Mesenchymal stem cell (in vitro differentiated cells and primary cell): Measurements from ENCODE around the gene APC2.

ENCODE experiments used
- DNase-seq: peaks from one replicate; pipeline ENCODE4 v3.0.0-alpha.2; 2013
- H2AFZ ChIP-seq: one replicate; pipeline ENCODE4 v1.6.1; 2013; ENCODE audit warnings: low read depth, mild to moderate bottlenecking, control low read depth, inconsistent platforms, low read length, moderate library complexity
- H2AK5ac ChIP-seq: 2 replicates; pipeline ENCODE4 v1.6.1; 2013; ENCODE audit warnings: low read length, moderate library complexity, mild to moderate bottlenecking, inconsistent platforms; ENCODE audit not compliant: severe bottlenecking
- H2BK120ac ChIP-seq: one replicate; pipeline ENCODE4 v1.6.1; 2013; ENCODE audit warnings: low read depth, mild to moderate bottlenecking, inconsistent platforms, low read length, moderate library complexity
- H2BK12ac ChIP-seq, 2 experiments: one replicate each; pipeline ENCODE4 v1.6.1; 2013; ENCODE audit warnings: inconsistent platforms in 2 of 2, low read length in 2 of 2, mild to moderate bottlenecking in 2 of 2, moderate library complexity in 2 of 2, control low read depth in 1 of 2
- H2BK15ac ChIP-seq: one replicate; pipeline ENCODE4 v1.6.1; 2013; ENCODE audit warnings: mild to moderate bottlenecking, low read depth, inconsistent platforms; ENCODE audit not compliant: poor library complexity, severe bottlenecking
- H2BK5ac ChIP-seq: 2 replicates; pipeline ENCODE4 v1.6.1; 2013; ENCODE audit warnings: low read depth, mild to moderate bottlenecking, low read length, control low read depth, inconsistent platforms; ENCODE audit not compliant: poor library complexity, severe bottlenecking
- H3K14ac ChIP-seq, 2 experiments: one replicate each; pipeline ENCODE4 v1.6.1; 2013; ENCODE audit warnings: inconsistent platforms in 2 of 2, low read length in 2 of 2, control low read depth in 1 of 2, mild to moderate bottlenecking in 1 of 2, moderate library complexity in 1 of 2
- H3K18ac ChIP-seq, 2 experiments: one replicate each; pipeline ENCODE4 v1.6.1; 2013; ENCODE audit warnings: inconsistent platforms in 2 of 2, low read length in 2 of 2, control low read depth in 1 of 2, low read depth in 1 of 2, mild to moderate bottlenecking in 1 of 2
- H3K23ac ChIP-seq, 2 experiments: one replicate each; pipeline ENCODE4 v1.6.1; 2013; ENCODE audit warnings: inconsistent platforms in 2 of 2, low read length in 2 of 2, mild to moderate bottlenecking in 2 of 2, moderate library complexity in 2 of 2, control low read depth in 1 of 2
- H3K27ac ChIP-seq: 2 replicates; pipeline ENCODE4 v1.5.1; 2013; ENCODE audit warnings: mild to moderate bottlenecking, moderate library complexity, low read length, control low read depth, inconsistent platforms; ENCODE audit not compliant: poor library complexity, severe bottlenecking
- H3K27me3 ChIP-seq, 2 experiments: 2 replicates each; pipeline versions ENCODE4 v1.6.1 to v1.7.0; 2013; ENCODE audit warnings: low read length in 2 of 2, mild to moderate bottlenecking in 2 of 2, moderate library complexity in 2 of 2, control low read depth in 1 of 2, inconsistent platforms in 1 of 2; ENCODE audit not compliant: control insufficient read depth in 1 of 2, insufficient read depth in 1 of 2
- H3K36me3 ChIP-seq, 2 experiments: 2 replicates each; pipeline versions ENCODE4 v1.6.1 to v1.7.0; 2013; ENCODE audit warnings: low read length in 2 of 2, control low read depth in 1 of 2, inconsistent platforms in 1 of 2, low read depth in 1 of 2, mild to moderate bottlenecking in 1 of 2; ENCODE audit not compliant: insufficient read depth in 2 of 2, control insufficient read depth in 1 of 2
- H3K4ac ChIP-seq, 2 experiments: one replicate each; pipeline ENCODE4 v1.6.1; 2013; ENCODE audit warnings: inconsistent platforms in 2 of 2, low read length in 2 of 2, mild to moderate bottlenecking in 2 of 2, moderate library complexity in 2 of 2, control low read depth in 1 of 2, low read depth in 1 of 2
- H3K4me1 ChIP-seq: 2 replicates; pipeline ENCODE4 v1.6.1; 2013; ENCODE audit warnings: low read depth, low read length, control low read depth; ENCODE audit not compliant: control insufficient read depth, insufficient read depth
- H3K4me2 ChIP-seq: 2 replicates; pipeline ENCODE4 v1.6.1; 2013; ENCODE audit warnings: low read length, mild to moderate bottlenecking, inconsistent platforms; ENCODE audit not compliant: poor library complexity, severe bottlenecking
- H3K4me3 ChIP-seq, 2 experiments: 2 replicates each; pipeline versions ENCODE4 v1.5.1 to v1.7.0; 2013; ENCODE audit warnings: low read length in 2 of 2, mild to moderate bottlenecking in 2 of 2, control low read depth in 1 of 2, low read depth in 1 of 2; ENCODE audit not compliant: insufficient read depth in 1 of 2
- H3K79me1 ChIP-seq: replicated peaks from 2 replicates; pipeline ENCODE4 v1.6.1; 2013; ENCODE audit warnings: mild to moderate bottlenecking, control low read depth, low read length, inconsistent platforms; ENCODE audit not compliant: poor library complexity, severe bottlenecking
- H3K9ac ChIP-seq: 2 replicates; pipeline ENCODE4 v1.7.0; 2013; ENCODE audit warnings: mild to moderate bottlenecking, low read length, moderate library complexity
- H3K9me3 ChIP-seq: 2 replicates; pipeline ENCODE4 v1.7.0; 2013; ENCODE audit warnings: mild to moderate bottlenecking, low read length; ENCODE audit not compliant: control insufficient read depth
- H4K8ac ChIP-seq: one replicate; pipeline ENCODE4 v1.6.1; 2013; ENCODE audit warnings: inconsistent platforms, mild to moderate bottlenecking, low read length, moderate library complexity
- H4K91ac ChIP-seq: one replicate; pipeline ENCODE4 v1.6.1; 2013; ENCODE audit warnings: mild to moderate bottlenecking, low read length, inconsistent platforms
- WGBS: methylation state at CpG from one replicate; pipeline ENCODE4 v1.1.7; 2013; ENCODE audit warnings: mixed read lengths; 5-methylcytosine and 5-hydroxymethylcytosine counted together

APC2 gene

DNA sequence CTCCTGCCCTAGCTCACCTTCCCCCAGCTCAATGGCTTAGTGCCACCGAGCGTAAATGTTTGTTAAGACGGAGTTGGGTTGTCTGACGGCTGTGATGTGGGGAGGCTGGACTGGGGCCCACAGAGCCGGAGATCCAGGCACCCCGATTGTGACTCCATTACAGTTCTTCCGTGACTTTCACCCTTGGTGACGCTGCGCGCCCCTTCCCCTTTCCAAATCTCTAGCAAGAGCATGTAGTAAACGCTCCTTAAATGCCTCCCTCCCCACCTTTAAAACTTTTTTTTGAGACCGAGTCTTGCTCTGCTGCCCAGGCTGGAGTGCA is 41.9 kb downstream of the APC2 start:
- Histone ChIP-seq H4K91ac (no peak overlapping the region), H3K27ac (no peak overlapping the region), H4K8ac (no peak overlapping the region), H3K4me3 (peak overlapping the region in 1 of 2 experiments; percentile 77), H3K36me3 (peaks cover 0 to 8% of the 10 kb centered on the region in 2 experiments), H3K27me3 (peaks cover 3 to 54% of the 10 kb centered on the region in 2 experiments), H3K23ac (no peak overlapping the region), H3K14ac (no peak overlapping the region), H2AK5ac (no peak overlapping the region), H2BK5ac (no peak overlapping the region), H3K79me1 (peaks cover 5% of the 10 kb centered on the region), H3K9ac (no peak overlapping the region), H2AFZ (no peak overlapping the region), H3K4me1 (peaks cover 19% of the 10 kb centered on the region), H3K4ac (no peak overlapping the region), H3K18ac (no peak overlapping the region), H2BK12ac (no peak overlapping the region), H3K4me2 (no peak overlapping the region), H3K9me3 (no peaks in the 10 kb centered on the region), H2BK15ac (no peak overlapping the region), H2BK120ac (no peak overlapping the region)
- 81% methylated on average over 12 of the region's 12 CpGs for WGBS
- DNase-seq, result no peak

DNA sequence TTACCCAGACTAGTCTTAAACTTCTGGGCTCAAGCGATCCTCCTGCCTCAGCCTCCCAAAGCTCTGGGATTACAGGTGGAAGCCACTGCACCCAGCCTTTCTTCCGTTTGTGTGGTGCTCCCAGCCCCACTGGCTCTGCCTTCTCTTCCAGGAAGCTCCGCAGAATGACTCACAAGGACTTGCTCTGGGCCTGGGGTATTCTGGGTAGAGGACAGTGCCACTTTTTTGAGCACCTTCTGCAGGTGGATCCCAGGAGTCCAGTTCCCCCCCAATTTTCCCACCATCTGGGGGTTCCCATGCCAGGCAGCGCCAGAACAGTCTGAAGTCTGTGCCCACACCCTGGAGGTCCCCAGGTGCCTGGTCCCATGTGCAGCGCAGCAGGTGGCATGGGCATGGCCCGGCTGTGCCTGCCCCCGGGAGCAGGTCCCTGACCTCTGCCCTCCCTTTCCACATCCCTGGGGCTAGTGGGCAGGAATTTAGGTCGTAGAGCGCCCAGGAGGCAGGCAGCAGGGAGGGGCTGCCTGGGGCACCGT is 42.6 kb downstream of the APC2 start:
- H2AFZ ChIP-seq, result no peak overlapping the region
- H3K9me3 ChIP-seq, result no peaks in the 10 kb centered on the region
- peaks cover 5% of the 10 kb centered on the region for H3K79me1 ChIP-seq
- no peak overlapping the region for H2BK12ac ChIP-seq
- no peak for DNase-seq
- no peak overlapping the region for H4K91ac ChIP-seq
- no peak overlapping the region for H3K4me3 ChIP-seq
- H3K4me2 ChIP-seq, result no peak overlapping the region
- H3K23ac ChIP-seq, result no peak overlapping the region
- H2BK120ac ChIP-seq, result no peak overlapping the region
- H3K36me3 ChIP-seq, result peaks cover 0 to under 1% of the 10 kb centered on the region in 2 experiments
- H3K27ac ChIP-seq, result no peak overlapping the region
- H2AK5ac ChIP-seq, result no peak overlapping the region
- no peak overlapping the region for H3K9ac ChIP-seq
- H3K4me1 ChIP-seq, result peaks cover 19% of the 10 kb centered on the region
- no peak overlapping the region for H4K8ac ChIP-seq
- peaks cover 3 to 55% of the 10 kb centered on the region in 2 experiments for H3K27me3 ChIP-seq
- H3K4ac ChIP-seq, result no peak overlapping the region
- no peak overlapping the region for H2BK5ac ChIP-seq
- H3K18ac ChIP-seq, result no peak overlapping the region
- H2BK15ac ChIP-seq, result no peak overlapping the region
- H3K14ac ChIP-seq, result peak overlapping the region in 1 of 2 experiments; percentile 28
- WGBS, result 77% methylated on average over 10 of the region's 10 CpGs

DNA sequence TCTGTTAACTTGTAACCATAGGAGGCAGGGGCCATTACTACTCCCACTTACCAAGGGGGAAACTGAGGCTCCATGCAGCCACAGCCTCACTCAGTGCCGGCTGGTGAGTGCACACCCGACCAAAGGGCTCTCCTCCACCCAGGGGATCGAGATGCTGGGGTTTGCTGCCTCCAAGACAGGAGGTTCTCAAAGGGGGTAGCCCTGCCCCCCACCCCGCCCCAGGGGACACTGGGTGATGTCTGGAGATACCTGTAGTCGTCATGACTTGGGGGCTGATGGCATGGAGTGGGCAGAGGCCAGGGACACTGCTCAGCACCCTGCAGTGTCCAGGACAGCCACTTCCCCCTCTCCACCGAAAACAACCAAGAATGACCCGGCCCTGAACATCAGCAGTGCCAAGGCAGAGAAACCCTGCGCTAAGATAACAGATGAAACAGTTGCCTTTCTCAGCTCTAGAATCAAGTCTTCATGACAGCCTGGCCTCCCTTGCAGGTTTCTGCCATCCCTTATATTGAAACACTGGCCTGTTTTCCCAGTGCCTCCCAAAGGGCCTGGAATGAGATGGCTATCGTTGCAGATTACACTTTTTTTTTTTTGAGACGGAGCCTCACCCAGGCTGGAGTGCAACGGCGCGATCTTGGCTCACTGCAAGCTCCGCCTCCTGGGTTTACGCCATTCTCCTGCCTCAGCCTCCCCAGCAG is 44.3 kb downstream of the APC2 start:
- H4K8ac ChIP-seq, result no peak overlapping the region
- WGBS, result 85% methylated on average over 15 of the region's 15 CpGs

DNA sequence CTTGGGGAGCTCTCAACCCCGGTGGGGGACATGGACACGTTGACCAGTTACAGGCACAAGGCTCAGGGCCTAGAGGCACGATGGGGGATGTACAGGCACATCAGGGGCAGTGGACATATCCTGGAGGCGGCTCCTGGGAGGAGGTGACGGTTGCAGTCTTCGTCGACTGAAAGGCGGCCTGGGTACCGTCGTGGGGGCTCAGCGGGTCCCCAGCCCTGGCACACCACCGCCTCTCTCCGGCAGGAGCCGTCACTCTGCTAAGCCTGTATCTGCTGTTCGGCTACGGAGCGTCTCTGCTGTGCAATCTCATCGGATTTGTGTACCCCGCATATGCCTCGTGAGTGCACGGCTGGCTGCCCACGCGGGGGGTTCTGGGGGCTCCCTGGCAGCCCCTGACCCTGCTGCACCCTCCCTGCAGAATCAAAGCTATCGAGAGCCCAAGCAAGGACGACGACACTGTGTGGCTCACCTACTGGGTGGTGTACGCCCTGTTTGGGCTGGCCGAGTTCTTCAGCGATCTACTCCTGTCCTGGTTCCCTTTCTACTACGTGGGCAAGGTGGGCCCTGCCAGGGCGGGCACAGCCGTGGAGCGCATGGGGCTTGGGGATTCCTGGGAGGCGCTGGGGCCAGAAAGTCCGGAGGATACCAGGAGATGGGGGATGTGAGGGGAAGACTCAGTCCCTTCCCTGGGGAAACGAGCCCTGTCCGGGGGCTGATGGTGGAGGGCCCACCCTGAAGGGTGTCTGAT is 45.3 kb downstream of the APC2 start:
- H2AK5ac ChIP-seq, result no peak overlapping the region
- H4K91ac ChIP-seq, result no peak overlapping the region
- DNase-seq, result no peak
- H3K14ac ChIP-seq, result no peak overlapping the region
- no peaks in the 10 kb centered on the region for H3K36me3 ChIP-seq
- no peak overlapping the region for H2BK15ac ChIP-seq
- no peak overlapping the region for H3K4me2 ChIP-seq
- peaks cover 9% of the 10 kb centered on the region for H3K4me1 ChIP-seq
- H3K79me1 ChIP-seq, result no peaks in the 10 kb centered on the region
- H3K18ac ChIP-seq, result no peak overlapping the region
- H3K9me3 ChIP-seq, result no peaks in the 10 kb centered on the region
- H2AFZ ChIP-seq, result no peak overlapping the region
- no peak overlapping the region for H3K23ac ChIP-seq
- H4K8ac ChIP-seq, result no peak overlapping the region
- 87% methylated on average over 37 of the region's 37 CpGs for WGBS
- H2BK120ac ChIP-seq, result no peak overlapping the region
- H3K27me3 ChIP-seq, result peaks cover 3 to 55% of the 10 kb centered on the region in 2 experiments
- no peak overlapping the region for H2BK12ac ChIP-seq
- no peak overlapping the region for H2BK5ac ChIP-seq
- no peak overlapping the region for H3K9ac ChIP-seq
- H3K4ac ChIP-seq, result no peak overlapping the region
- H3K27ac ChIP-seq, result no peak overlapping the region
- no peak overlapping the region for H3K4me3 ChIP-seq

More for the DNA sequence above, 44.3 kb downstream of the APC2 start:
- Histone ChIP-seq H3K4ac (no peak overlapping the region), H3K27ac (no peak overlapping the region), H3K4me1 (peaks cover 18% of the 10 kb centered on the region), H3K23ac (no peak overlapping the region), H2BK15ac (no peak overlapping the region), H2BK5ac (no peak overlapping the region), H3K4me3 (no peak overlapping the region), H2AFZ (no peak overlapping the region), H3K9me3 (no peaks in the 10 kb centered on the region), H3K36me3 (no peaks in the 10 kb centered on the region), H3K4me2 (no peak overlapping the region), H3K79me1 (peaks cover 5% of the 10 kb centered on the region), H2AK5ac (no peak overlapping the region), H3K18ac (no peak overlapping the region), H2BK120ac (no peak overlapping the region), H3K14ac (no peak overlapping the region), H3K9ac (no peak overlapping the region), H3K27me3 (peaks cover 3 to 55% of the 10 kb centered on the region in 2 experiments), H4K91ac (no peak overlapping the region), H2BK12ac (no peak overlapping the region)
- no peak for DNase-seq
